ENCODE data around the gene CTIF. TPM values are rescaled to one million over a fixed set of nuclear protein-coding genes. Genes with fewer than 3 reads are reported as not detected.

The CTIF gene
- total RNA-seq, 2 experiments from 2014 or later = 6.3 to 6.9 TPM

GRCh38 chr18:48571639-48572384 lies 33.0 kb downstream of the CTIF start:
- CTCF ChIA-PET = no interaction called here

DNA sequence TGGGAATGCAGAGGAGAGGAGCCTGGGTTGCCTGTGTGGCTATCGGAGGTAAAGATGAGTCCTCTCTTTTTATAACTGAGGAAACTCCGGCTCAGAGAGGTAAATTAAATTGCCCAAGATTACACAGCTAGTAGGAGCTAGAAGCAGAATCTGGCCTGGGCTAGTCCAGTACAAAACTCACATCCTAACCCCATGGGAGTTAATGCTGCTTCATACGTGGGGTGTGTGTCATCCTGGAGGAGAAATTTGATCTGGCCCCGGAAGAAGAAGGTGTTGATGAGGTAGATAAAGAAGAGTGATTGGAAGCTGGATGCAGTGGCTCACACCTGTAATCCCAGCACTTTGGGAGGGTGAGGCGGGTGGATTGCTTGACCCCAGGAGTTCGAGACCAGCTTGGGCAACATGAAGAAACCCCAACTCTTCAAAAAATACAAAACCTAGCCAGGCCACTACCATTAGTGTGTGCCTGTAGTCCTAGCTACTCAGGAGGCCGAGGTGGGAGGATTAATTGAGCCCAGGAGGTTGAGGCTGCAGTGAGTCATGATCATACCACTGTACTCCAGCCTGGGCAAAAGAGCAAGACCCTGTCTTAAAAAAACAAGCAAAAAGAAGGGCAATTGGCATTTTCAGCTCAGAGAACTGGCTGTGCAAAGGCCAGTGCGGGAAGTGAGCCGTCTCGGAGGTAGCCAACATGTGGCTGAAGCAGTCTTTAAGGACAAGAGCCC lies 33.7 kb downstream of the CTIF start:
- POLR2A ChIA-PET = no interaction called here

More at GRCh38 chr18:48571639-48572384, 33.0 kb downstream of the CTIF start:
- POLR2A ChIA-PET = no interaction called here

GRCh38 chr18:48573632-48574283 lies 34.9 kb downstream of the CTIF start:
- ChIA-PET CTCF (no interaction called here), POLR2A (no interaction called here)

More for the DNA sequence above, 33.7 kb downstream of the CTIF start:
- CTCF ChIA-PET = no interaction called here

DNA sequence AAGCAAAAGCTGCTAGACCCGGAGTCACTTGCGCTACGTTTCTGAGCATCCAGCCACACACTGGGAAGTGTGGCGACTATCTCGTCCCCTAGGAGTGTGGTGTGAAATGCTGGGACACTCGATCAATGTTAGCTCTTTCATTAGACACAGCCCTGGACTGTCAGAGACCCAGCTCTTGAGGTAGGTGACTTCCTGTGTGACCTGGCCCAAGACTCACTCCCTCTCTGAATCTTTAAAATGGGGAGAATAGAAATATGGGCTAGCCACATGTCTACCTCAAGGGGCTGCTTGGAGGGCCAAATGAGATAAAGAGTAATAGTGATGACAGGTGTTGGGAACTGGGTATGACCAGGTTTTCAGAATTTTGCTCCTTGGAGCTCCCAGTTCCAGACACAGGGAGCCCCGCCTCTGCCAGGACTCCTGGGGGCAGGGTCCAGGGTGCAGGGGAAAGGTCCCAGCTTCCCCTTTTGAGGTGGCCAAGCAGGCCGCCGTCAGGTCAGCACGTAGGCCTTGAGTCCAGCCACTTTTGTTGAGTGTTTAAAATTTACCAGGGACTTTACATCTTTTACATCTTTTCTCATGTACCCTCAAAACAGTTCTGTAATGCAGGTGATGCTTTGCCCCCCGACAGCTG lies 36.0 kb downstream of the CTIF start:
- POLR2A ChIA-PET = no interaction called here
- CTCF ChIA-PET = no interaction called here

DNA sequence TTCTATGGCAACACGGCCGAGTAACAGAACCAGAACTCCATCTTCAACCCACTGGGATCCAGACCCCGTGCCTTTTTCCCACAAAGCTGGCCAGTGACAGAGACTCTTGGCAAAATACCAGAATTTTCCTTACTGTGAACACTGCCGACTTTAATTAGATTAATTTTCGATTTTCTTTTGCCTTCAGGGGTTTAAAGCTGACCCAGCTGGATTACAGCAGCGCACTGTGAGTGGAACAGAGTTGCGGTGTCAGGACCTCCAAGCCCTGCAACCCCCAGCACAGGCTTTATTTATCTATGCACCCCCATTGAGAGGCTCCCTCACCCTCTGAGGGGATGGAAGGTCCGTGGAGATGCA lies 36.4 kb downstream of the CTIF start:
- POLR2A ChIA-PET = no interaction called here
- CTCF ChIA-PET = no interaction called here

DNA sequence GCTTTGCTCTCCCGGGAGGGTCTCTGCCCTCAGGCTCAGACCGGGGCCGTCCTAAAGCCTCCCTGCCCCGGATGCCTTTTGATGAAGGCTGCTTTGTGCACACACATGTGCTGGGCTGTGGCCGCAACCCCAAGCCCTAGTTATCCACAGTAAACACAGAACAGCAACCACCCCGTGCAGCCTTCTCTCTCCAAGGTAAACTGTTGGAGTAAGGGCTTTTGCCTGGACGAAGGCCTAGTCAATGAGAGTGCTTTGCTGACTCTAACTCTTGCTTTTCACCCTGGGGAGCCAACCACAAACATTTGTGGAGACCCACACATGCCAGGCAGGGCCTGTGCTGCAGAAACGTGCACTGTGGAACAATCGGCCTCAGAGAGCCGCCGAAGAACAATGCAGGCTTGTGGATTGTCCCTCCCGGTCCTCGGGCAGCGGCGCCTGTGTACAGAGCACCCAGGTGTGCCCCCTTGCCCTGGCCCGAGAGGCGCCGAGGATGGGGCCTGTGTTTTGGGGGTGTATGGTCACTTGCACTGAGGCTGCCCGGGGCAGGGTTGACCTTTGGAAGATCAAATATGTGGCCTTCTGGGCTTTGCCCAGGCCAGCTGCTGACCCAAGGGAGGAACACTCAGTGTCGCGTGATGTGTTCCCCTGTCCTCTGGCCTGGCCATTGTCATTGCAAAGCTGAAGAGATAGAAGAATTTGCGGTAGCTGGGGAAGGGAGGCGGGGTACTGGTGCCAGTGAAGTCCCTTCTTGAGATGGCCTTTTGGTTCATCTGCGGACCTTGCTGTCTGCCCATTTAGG lies 37.0 kb downstream of the CTIF start:
- CTCF ChIA-PET = no interaction called here
- POLR2A ChIA-PET = no interaction called here

DNA sequence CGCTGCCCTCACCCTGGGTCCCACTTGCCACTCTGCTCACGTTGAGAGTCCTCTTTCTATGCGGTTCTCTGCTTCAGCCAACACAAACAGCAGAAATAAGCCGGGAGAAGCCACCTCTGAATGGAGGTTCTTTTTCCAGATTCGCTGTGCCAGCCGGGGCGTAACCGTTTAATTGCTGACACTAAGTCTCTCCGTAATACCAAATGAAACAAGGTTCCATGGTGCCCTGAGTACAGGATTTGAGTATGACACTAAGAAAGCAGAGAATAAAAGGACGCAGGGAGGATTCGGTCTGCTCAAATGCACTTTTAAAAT lies 37.6 kb downstream of the CTIF start:
- CTCF ChIA-PET = no interaction called here
- POLR2A ChIA-PET = no interaction called here

- POLR2A ChIA-PET = no interaction called here
- CTCF ChIA-PET = no interaction called here
These were observed 38.8 kb downstream of the CTIF start for GRCh38 chr18:48577478-48578190.

DNA sequence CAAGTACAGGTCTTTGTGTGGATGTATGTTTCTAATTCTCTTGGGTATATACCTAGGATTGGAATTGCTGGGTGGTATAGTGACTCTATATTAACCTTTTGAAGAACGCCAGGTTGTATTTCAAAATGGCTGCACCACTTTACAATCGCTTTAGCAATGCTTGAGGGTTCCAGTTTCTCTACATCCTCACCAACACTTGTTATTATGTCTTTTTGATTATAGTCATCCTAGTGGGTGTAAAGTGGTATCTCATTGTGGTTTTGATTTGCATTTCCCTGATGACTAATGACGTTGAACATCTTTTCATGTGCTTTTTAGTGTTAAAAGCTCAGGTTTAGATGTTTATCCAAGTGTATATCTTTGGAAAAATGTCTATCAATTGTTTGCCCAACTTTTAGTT lies 39.5 kb downstream of the CTIF start:
- ChIA-PET POLR2A (no interaction called here), CTCF (no interaction called here)

DNA sequence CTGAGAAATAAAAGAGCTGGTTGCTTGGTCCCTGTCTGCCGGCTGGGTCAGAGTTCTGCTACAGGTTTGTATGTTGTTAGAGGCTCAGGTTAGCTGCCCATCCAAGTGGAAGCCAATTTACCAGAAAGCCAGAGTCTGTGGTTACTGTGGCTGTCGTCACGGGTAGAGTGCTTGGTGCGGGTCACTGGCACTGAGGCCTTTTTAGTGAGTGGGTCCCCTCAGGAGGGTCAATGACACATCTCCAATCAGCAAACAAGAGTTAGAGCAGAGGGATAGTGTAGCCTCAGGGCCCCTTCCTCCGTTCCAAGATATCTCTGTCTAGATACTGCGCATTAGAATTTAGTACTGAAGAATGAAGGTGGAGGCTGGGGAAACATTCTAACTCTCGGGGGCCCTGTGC lies 41.2 kb downstream of the CTIF start:
- ChIA-PET POLR2A (no interaction called here), CTCF (no interaction called here)

DNA sequence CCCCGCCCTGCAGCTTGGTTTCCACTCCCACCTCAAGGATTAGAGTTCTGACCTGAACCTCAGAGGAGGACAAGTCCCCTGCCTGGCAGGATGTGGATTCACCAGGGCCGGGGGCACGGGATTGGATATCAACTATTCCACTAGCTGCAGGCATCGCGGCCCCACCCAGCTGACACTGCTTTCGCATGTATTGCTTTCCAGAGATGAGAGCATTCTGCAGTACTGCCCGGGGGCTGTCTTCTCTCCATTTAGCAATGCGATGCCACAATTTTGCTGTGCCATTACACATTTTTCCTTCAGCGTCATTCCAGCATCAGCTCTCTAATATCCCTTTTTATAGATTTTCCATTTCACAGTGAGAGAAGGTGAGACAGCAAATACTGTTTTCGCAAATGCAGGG lies 42.0 kb downstream of the CTIF start:
- POLR2A ChIA-PET = no interaction called here
- CTCF ChIA-PET = interaction anchor here (0.7 kb wide), 1 partner anchor 484 kb away, joined by 3 read pairs; no protein-coding TSS in a partner anchor

- POLR2A ChIA-PET = no interaction called here
- CTCF ChIA-PET = interaction anchor here (0.7 kb wide), 1 partner anchor 484 kb away, joined by 3 read pairs; no protein-coding TSS in a partner anchor
These were observed 42.4 kb downstream of the CTIF start for GRCh38 chr18:48581206-48581605.

DNA sequence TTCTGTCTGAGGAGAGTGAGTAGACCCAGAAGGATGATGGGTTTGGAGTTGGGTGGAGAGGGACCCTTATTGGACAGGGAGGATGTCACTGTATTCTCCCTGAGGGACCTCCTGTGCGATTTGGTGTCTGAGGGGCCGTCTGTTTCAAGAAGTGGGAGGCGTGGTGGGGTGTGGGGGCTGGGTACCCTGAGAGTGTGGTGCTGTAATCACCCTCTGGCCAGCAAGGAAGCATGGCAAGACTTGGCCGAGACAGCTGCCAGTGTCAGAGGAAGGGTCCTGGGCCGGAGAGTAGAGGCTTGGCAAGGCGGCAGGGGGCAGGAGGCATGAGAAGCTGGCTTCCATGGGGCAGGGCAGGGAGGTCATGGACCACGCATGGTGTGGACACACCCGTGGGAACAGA lies 43.1 kb downstream of the CTIF start:
- POLR2A ChIA-PET = no interaction called here
- CTCF ChIA-PET = no interaction called here

GRCh38 chr18:48582946-48583345 lies 44.1 kb downstream of the CTIF start:
- CTCF ChIA-PET = no interaction called here
- POLR2A ChIA-PET = no interaction called here

DNA sequence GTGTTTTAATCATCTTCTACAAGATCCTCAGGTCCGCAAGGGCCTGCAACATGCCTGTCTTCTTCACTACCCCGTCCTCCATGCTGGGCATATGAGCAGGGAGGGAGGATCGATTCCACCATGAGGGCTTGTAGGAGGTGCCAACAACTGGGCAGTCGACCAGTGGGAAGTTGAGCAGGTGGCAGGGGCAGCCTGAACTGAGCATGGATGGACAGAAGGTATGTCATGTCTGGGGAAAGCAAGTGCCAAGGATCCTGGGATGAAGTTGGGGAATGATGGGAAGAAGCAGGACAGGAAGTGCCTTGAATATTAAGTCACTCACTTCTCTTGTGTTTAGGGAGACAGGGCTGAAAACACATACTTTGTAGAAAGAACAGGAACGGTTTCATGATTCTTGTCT lies 44.7 kb downstream of the CTIF start:
- ChIA-PET CTCF (no interaction called here), POLR2A (no interaction called here)

DNA sequence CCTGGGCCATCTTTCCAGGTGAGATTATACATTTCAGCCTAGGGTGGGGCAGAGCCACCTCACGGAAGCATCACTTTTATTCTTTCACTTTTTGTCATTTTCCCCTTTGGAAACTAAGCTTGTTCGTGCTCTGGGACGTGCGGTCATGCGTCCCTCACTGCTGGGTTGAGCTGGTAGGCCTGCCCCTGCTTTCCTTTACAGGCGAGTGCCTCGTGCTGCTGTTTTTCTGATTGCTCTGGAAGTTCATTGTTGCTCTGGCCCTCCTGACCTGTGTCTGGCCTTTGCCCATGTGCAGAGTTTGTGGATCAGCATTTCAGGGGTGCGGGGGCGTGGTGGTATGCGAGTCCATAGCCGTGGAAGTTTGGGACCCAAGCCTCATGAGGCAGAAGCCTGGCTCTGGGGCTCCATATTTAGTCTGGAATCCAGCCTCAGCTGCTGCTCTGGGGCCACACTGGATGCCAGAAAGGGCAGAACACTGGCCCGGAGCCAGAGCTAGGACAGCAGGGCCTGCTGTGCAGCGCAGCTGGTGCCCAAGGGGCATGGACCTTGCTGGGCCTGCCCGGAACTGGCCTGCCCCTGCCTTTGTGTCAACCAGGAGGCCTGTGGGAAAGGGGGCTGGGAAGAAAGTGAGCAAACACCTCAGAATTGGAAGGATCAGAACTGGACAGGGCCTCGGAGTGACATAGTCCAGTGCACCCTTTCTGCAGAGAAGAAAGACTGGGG lies 51.1 kb downstream of the CTIF start:
- POLR2A ChIA-PET = no interaction called here

GRCh38 chr18:48590678-48591077 lies 51.8 kb downstream of the CTIF start:
- CTCF ChIA-PET = no interaction called here
- POLR2A ChIA-PET = no interaction called here

More for the DNA sequence above, 51.1 kb downstream of the CTIF start:
- CTCF ChIA-PET = no interaction called here

DNA sequence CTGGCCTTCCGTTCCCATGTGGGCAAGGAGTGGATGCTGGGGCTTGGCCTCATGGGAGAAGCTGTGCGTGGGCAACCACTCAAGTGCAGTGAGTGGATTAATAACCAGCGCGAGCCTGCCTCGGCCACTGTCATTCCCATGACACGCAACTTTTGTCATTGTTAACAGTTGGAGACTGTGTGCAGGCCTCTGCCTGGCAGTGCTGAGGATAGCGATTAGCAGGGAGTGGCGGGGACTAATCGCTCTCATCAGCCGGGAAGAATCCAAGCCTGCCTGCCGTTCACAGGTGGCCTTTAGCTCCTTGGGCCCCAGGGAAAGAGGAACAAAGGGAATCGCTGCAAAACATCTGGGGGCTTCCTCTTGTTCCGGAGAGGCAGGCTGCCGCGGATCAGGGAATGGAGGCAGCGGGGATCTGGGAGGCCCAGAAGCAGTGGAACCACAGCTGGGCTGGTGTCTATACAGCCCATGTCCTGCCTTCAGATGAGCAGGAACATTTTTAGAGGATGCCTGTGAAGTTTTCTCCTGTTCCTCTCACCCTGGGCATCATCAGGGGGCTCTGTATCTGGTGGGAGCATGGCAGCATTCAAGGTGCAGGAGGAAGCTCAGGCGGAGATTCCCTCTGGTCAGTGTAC lies 53.8 kb downstream of the CTIF start:
- ChIA-PET CTCF (no interaction called here), POLR2A (no interaction called here)

Measured in activated CD8-positive, alpha-beta memory T cell treated with anti-CD3 and anti-CD28 coated beads for 36 hours (primary cell).